ENCODE measurements around the gene CYB5R4.

The CYB5R4 gene

GRCh38 chr6:83862776-83863471, 3.4 kb downstream of the CYB5R4 start:
- H3K27ac ChIP-seq = no peak overlapping the region
- no peak overlapping the region for H3K4me3 ChIP-seq
- DNase-seq (ENCODE audit: low spot score) = no peak
- TF ChIP-seq CTCF (IDR thresholded peaks at IDR 0.05) = no peak

GRCh38 chr6:83867043-83867442, 7.6 kb downstream of the CYB5R4 start:
- DNase-seq (ENCODE audit: low spot score) = no peak
- no peak for TF ChIP-seq CTCF (IDR thresholded peaks at IDR 0.05)
- H3K27ac ChIP-seq = no peak overlapping the region
- no peak overlapping the region for H3K4me3 ChIP-seq

- no peak for TF ChIP-seq CTCF (IDR thresholded peaks at IDR 0.05)
- no peak for DNase-seq (ENCODE audit: low spot score)
- Histone ChIP-seq H3K4me3 (no peak overlapping the region), H3K27ac (no peak overlapping the region)
Observed at GRCh38 chr6:83867527-83868161, 8.2 kb downstream of the CYB5R4 start.

GRCh38 chr6:83868639-83869038, 9.2 kb downstream of the CYB5R4 start:
- Histone ChIP-seq H3K4me3 (no peak overlapping the region), H3K27ac (no peak overlapping the region)
- DNase-seq (ENCODE audit: low spot score) = no peak
- TF ChIP-seq CTCF (IDR thresholded peaks at IDR 0.05) = no peak

GRCh38 chr6:83870649-83871048, 11.2 kb downstream of the CYB5R4 start:
- Histone ChIP-seq H3K27ac (no peak overlapping the region), H3K4me3 (no peak overlapping the region)
- no peak for DNase-seq (ENCODE audit: low spot score)
- TF ChIP-seq CTCF (IDR thresholded peaks at IDR 0.05) = no peak

GRCh38 chr6:83872386-83873118, 13.1 kb downstream of the CYB5R4 start:
- no peak overlapping the region for H3K27ac ChIP-seq
- no peak for DNase-seq (ENCODE audit: low spot score)
- no peak overlapping the region for H3K4me3 ChIP-seq
- no peak for TF ChIP-seq CTCF (IDR thresholded peaks at IDR 0.05)

Measured in coronary artery (tissue), 2 donors.